Measurements from ENCODE around the gene DYRK4. TPM values are rescaled to one million over a fixed set of nuclear protein-coding genes. Genes with fewer than 3 reads are reported as not detected.

The DYRK4 gene
- total RNA-seq, 6 experiments from 2014 or later, result 35.4 to 47.0 (median 41.1) TPM

GRCh38 chr12:4587108-4587507 lies 25.1 kb downstream of the DYRK4 start:
- Mint-ChIP-seq H3K9me3 (no peaks in the 10 kb centered on the region), H3K27ac (no peak overlapping the region), H3K4me1 (ENCODE audit: low read depth) (no peaks in the 10 kb centered on the region), H3K27me3 (ENCODE audit: insufficient read depth) (peaks cover 44% of the 10 kb centered on the region), H3K36me3 (ENCODE audit: low read depth) (no peaks in the 10 kb centered on the region), H3K4me3 (no peak overlapping the region)
- no peak for TF ChIP-seq CTCF (IDR thresholded peaks at IDR 0.05)
- no peak for DNase-seq

GRCh38 chr12:4588916-4589315 lies 26.9 kb downstream of the DYRK4 start:
- no peaks in the 10 kb centered on the region for H3K4me1 Mint-ChIP-seq (ENCODE audit: low read depth)
- H3K27me3 Mint-ChIP-seq (ENCODE audit: insufficient read depth), result peaks cover 40% of the 10 kb centered on the region
- no peak overlapping the region for H3K4me3 Mint-ChIP-seq
- no peaks in the 10 kb centered on the region for H3K9me3 Mint-ChIP-seq
- H3K27ac Mint-ChIP-seq, result no peak overlapping the region
- no peak for DNase-seq
- H3K36me3 Mint-ChIP-seq (ENCODE audit: low read depth), result no peaks in the 10 kb centered on the region
- no peak for TF ChIP-seq CTCF (IDR thresholded peaks at IDR 0.05)

GRCh38 chr12:4589941-4590340 lies 27.9 kb downstream of the DYRK4 start:
- Mint-ChIP-seq H3K27me3 (ENCODE audit: insufficient read depth) (peaks cover 40% of the 10 kb centered on the region), H3K9me3 (no peaks in the 10 kb centered on the region), H3K4me1 (ENCODE audit: low read depth) (no peaks in the 10 kb centered on the region), H3K4me3 (no peak overlapping the region), H3K36me3 (ENCODE audit: low read depth) (no peaks in the 10 kb centered on the region), H3K27ac (no peak overlapping the region)
- no peak for TF ChIP-seq CTCF (IDR thresholded peaks at IDR 0.05)
- no peak for DNase-seq

GRCh38 chr12:4591180-4591687 lies 29.2 kb downstream of the DYRK4 start:
- Mint-ChIP-seq H3K9me3 (no peaks in the 10 kb centered on the region), H3K4me3 (no peak overlapping the region), H3K4me1 (ENCODE audit: low read depth) (no peaks in the 10 kb centered on the region), H3K27ac (no peak overlapping the region), H3K36me3 (ENCODE audit: low read depth) (no peaks in the 10 kb centered on the region), H3K27me3 (ENCODE audit: insufficient read depth) (peaks cover 44% of the 10 kb centered on the region)
- DNase-seq, result no peak
- TF ChIP-seq CTCF (IDR thresholded peaks at IDR 0.05), result no peak

GRCh38 chr12:4595881-4596280 lies 33.9 kb downstream of the DYRK4 start:
- Mint-ChIP-seq H3K27ac (no peak overlapping the region), H3K4me1 (ENCODE audit: low read depth) (no peaks in the 10 kb centered on the region), H3K9me3 (no peaks in the 10 kb centered on the region), H3K27me3 (ENCODE audit: insufficient read depth) (peaks cover 37% of the 10 kb centered on the region), H3K4me3 (no peak overlapping the region), H3K36me3 (ENCODE audit: low read depth) (no peaks in the 10 kb centered on the region)
- no peak for DNase-seq
- no peak for TF ChIP-seq CTCF (IDR thresholded peaks at IDR 0.05)

- no peaks in the 10 kb centered on the region for H3K9me3 Mint-ChIP-seq
- TF ChIP-seq CTCF (IDR thresholded peaks at IDR 0.05), result no peak
- peaks cover 15% of the 10 kb centered on the region for H3K4me1 Mint-ChIP-seq (ENCODE audit: low read depth)
- H3K27me3 Mint-ChIP-seq (ENCODE audit: insufficient read depth), result peaks cover 24% of the 10 kb centered on the region
- H3K27ac Mint-ChIP-seq, result no peak overlapping the region
- no peaks in the 10 kb centered on the region for H3K36me3 Mint-ChIP-seq (ENCODE audit: low read depth)
- DNase-seq, result no peak
- no peak overlapping the region for H3K4me3 Mint-ChIP-seq
These were observed 41.4 kb downstream of the DYRK4 start for GRCh38 chr12:4603421-4603820.

Measured in HFFc6 (cell line).